ENCODE measurements around the gene ZBTB7C. TPM values are rescaled to one million over a fixed set of nuclear protein-coding genes. Genes with fewer than 3 reads are reported as not detected.

Gene ZBTB7C
- total and polyA plus RNA-seq, 2 of the 4 experiments (the other 2 are of a cell fraction) = not detected

GRCh38 chr18:48066225-48066652, 342.9 kb downstream of the ZBTB7C start:
- H3K4me3 ChIP-seq (ENCODE audit: insufficient read depth, low read depth, low read length) = no peak overlapping the region
- no peaks in the 10 kb centered on the region for H3K4me1 ChIP-seq (ENCODE audit: control insufficient read depth, insufficient read depth, low read length)
- in situ Hi-C loops (cut with MboI; ENCODE audit: low sequenced_read_pairs) (no loop called here), dilution Hi-C loops (cut with HindIII; ENCODE audit: low sequenced_read_pairs, unreplicated experiment) (no loop called here), intact Hi-C loops (cut with micrococcal nuclease) (no loop called here)
- ChIA-PET CTCF (no interaction called here), POLR2A (ENCODE audit: unreplicated experiment) (no interaction called here)
- H2BK15ac ChIP-seq (ENCODE audit: low read depth, low read length) = no peak overlapping the region
- TF ChIP-seq POLR2A (IDR thresholded peaks at IDR 0.05; ENCODE audit: low read depth, low read length) (no peak), RCOR1 (IDR thresholded peaks at IDR 0.05; ENCODE audit: insufficient replicate concordance, low read length) (no peak), NFE2L2 (IDR thresholded peaks at IDR 0.05; ENCODE audit: low read depth, low read length) (no peak), BHLHE40 (IDR thresholded peaks at IDR 0.05; ENCODE audit: low read depth, low read length) (no peak), ELK1 (IDR thresholded peaks at IDR 0.05; ENCODE audit: borderline replicate concordance, low read depth, low read length) (no peak), SMC3 (IDR thresholded peaks at IDR 0.05; ENCODE audit: low read depth, low read length) (no peak), MAFK (IDR thresholded peaks at IDR 0.05; ENCODE audit: low read depth, low read length) (no peak), MAZ (IDR thresholded peaks at IDR 0.05; ENCODE audit: borderline replicate concordance, low read depth, low read length) (no peak), CHD1 (IDR thresholded peaks at IDR 0.05; ENCODE audit: low read depth, low read length) (no peak), RAD21 (IDR thresholded peaks at IDR 0.05; ENCODE audit: low read length) (no peak), RFX5 (IDR thresholded peaks at IDR 0.05; ENCODE audit: low read depth, low read length) (no peak), FOS (IDR thresholded peaks at IDR 0.05; ENCODE audit: low read depth, low read length) (no peak), MXI1 (IDR thresholded peaks at IDR 0.05; ENCODE audit: borderline replicate concordance, low read depth, low read length) (no peak), CEBPB (IDR thresholded peaks at IDR 0.05; ENCODE audit: low read depth, low read length) (no peak)
- TF ChIP-seq, protein P1, sequence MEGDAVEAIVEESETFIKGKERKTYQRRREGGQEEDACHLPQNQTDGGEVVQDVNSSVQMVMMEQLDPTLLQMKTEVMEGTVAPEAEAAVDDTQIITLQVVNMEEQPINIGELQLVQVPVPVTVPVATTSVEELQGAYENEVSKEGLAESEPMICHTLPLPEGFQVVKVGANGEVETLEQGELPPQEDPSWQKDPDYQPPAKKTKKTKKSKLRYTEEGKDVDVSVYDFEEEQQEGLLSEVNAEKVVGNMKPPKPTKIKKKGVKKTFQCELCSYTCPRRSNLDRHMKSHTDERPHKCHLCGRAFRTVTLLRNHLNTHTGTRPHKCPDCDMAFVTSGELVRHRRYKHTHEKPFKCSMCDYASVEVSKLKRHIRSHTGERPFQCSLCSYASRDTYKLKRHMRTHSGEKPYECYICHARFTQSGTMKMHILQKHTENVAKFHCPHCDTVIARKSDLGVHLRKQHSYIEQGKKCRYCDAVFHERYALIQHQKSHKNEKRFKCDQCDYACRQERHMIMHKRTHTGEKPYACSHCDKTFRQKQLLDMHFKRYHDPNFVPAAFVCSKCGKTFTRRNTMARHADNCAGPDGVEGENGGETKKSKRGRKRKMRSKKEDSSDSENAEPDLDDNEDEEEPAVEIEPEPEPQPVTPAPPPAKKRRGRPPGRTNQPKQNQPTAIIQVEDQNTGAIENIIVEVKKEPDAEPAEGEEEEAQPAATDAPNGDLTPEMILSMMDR (conservative IDR thresholded peaks at IDR 0.05; ENCODE audit: low read depth, low read length) = no peak
- H3K27ac ChIP-seq (ENCODE audit: insufficient read depth, low read length) = no peak overlapping the region
- no peaks in the 10 kb centered on the region for H4K20me1 ChIP-seq (ENCODE audit: insufficient read depth, low read length)
- no peak overlapping the region for H4K5ac ChIP-seq (ENCODE audit: low read depth, low read length)
- H3K23ac ChIP-seq (ENCODE audit: low read depth, low read length) = no peak overlapping the region
- H3K36me3 ChIP-seq (ENCODE audit: control insufficient read depth, insufficient read depth, low read length) = no peaks in the 10 kb centered on the region
- no peak overlapping the region for H4K8ac ChIP-seq (ENCODE audit: low read depth in 2 of 2, low read length in 2 of 2)
- H3K14ac ChIP-seq (replicated peaks; ENCODE audit: low read depth, low read length) = no peak overlapping the region
- no peaks in the 10 kb centered on the region for H3K9me1 ChIP-seq (ENCODE audit: insufficient read depth, low read length)
- H2BK5ac ChIP-seq (ENCODE audit: low read depth, low read length, poor library complexity, severe bottlenecking) = no peak overlapping the region
- H3K79me1 ChIP-seq (ENCODE audit: low read depth in 1 of 2, low read length in 2 of 2) = no peaks in the 10 kb centered on the region
- no peak overlapping the region for H3K9ac ChIP-seq (ENCODE audit: low read depth, low read length)
- no peak overlapping the region for H4K91ac ChIP-seq (ENCODE audit: insufficient read depth, low read depth, low read length)
- no peak overlapping the region for H2BK20ac ChIP-seq (ENCODE audit: low read depth, low read length)
- H2AK5ac ChIP-seq (ENCODE audit: low read depth, low read length) = no peak overlapping the region
- H3K4ac ChIP-seq (ENCODE audit: low read depth, low read length) = no peak overlapping the region
- 0% methylated on average over 1 of the region's 4 CpGs; no CpG with 5 or more reads in 1 of the 2 experiments for WGBS, 2 experiments (ENCODE audit: extremely low coverage in 2 of 2, insufficient read length in 1 of 2)
- no peaks in the 10 kb centered on the region for H3K9me3 ChIP-seq (ENCODE audit: control insufficient read depth, insufficient read depth, low read length)
- H3K18ac ChIP-seq (ENCODE audit: low read depth, low read length) = no peak overlapping the region
- no peak overlapping the region for H2AFZ ChIP-seq (replicated peaks; ENCODE audit: low read length, poor library complexity)
- H3K56ac ChIP-seq (ENCODE audit: extremely low read depth, insufficient read depth, low read length) = no peak overlapping the region
- ATAC-seq (ENCODE audit: low read depth) (no peak), DNase-seq (no peak)
- no peak overlapping the region for H2BK120ac ChIP-seq (ENCODE audit: low read depth, low read length)
- BruUV-seq (replicated peaks) = no TSS peak
- no peak overlapping the region for H2AK9ac ChIP-seq (replicated peaks; ENCODE audit: low read depth, low read length, poor library complexity)
- H3K4me2 ChIP-seq (ENCODE audit: low read depth, low read length) = no peak overlapping the region
- peaks cover 4% of the 10 kb centered on the region for H3K27me3 ChIP-seq (ENCODE audit: control insufficient read depth, insufficient read depth, low read length)
